DMS79 treated with DMSO at 0.1 percent for 48 hours (cell line): ENCODE data around the gene ZNF175.

Experiments
- DNase-seq: peaks from one replicate; lab custom pipeline; 2025; lab: John Stamatoyannopoulos, UW

ZNF175 gene

DNA sequence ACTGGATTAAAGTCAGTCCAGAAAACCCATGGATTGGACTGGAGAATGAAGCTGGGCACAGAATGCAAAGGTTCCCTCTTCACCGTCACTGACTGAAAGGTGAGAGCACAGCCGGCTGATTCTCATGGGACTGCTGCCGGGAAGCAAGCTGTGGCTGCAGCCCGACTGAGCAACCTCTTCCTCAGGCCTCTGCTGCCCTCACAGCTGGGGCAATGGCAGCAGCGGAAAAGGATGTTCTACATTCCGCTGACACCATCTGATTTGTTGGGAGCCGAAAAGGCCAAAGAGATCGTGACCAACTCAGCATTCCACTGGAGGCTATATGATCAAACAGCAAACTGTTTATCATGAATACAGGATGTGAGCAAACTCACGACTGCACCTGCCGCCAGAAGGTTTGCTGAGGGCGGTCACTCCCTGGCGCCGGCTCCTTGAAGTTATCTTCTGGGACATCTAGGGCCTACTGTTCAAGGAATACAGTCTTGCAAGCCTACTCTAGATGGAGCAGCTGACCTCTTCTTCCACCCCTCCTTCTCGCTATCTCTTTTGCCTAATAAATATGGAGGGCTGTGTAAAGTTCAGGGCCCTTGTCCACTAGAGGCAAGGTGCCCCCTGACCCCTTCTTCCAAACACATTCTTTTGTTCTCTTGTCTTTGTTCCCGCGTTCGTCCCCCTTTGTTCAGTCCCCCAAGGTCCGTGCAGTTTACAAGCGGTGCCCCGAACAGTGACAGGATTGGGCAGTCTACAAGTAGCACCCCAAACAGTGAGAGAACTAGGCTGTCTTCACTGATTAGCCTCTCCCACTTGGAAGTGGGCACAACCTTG, 20.0 kb upstream of the ZNF175 start:
- DNase-seq: no peak

GRCh38 chr19:51551673-51552432, 19.2 kb upstream of the ZNF175 start:
- no peak for DNase-seq

GRCh38 chr19:51552608-51552995, 18.5 kb upstream of the ZNF175 start:
- no peak for DNase-seq

DNA sequence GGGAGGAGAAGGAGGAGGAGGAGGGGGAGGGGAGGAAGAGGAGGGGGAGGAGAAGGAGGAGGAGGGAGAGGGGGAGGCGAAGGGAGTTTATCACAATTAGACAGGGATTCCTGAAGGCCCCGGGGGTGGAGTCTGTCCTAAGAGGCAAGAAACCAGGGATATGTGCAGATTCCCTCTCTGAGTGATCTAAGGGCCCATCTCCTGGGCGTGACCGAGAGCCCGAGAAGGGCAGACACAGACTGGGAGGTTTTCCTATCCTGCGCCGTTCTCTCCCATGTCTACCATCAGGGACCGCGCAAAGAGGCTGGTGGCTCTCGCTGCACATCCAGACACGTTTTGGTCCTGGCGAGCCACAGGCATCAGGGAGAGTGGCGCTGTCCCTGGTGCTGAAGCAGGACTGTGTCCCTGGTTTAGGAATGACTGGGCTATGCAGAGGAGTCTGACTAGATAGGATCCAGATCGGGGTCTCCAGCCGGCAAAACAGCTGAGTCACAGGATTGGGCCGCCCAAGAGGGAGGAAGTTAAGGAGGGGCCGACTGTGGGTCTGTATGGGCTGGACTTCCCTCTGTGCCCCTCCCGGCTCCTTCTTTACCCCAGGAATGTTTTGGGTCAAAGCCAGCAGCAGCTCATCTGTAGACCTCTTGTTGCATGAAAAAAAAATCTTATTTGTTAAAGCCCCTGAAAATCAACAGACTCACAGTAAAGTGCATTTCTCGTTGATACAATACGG, 17.9 kb upstream of the ZNF175 start:
- DNase-seq: no peak

GRCh38 chr19:51559240-51559639, 11.8 kb upstream of the ZNF175 start:
- DNase-seq: no peak

DNA sequence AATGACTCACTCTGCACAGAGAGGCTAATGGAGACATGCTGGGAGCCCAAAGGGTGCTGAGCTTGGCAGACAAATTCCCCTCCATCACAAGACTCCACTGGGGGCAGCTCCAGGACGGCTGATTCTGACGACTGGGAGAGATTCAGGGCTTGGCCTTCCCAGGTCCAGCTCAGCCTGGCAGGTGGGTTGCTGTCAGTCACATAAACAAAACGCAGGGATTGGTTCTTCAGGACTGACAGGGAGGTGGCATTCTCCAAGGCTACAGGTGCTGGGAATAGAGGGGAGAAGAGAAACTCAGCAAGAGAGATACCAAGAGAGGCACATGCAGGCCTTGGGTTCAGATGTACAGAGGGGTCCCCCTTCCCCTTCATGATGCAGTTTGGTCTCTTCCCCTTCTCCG, 10.7 kb upstream of the ZNF175 start:
- no peak for DNase-seq

DNA sequence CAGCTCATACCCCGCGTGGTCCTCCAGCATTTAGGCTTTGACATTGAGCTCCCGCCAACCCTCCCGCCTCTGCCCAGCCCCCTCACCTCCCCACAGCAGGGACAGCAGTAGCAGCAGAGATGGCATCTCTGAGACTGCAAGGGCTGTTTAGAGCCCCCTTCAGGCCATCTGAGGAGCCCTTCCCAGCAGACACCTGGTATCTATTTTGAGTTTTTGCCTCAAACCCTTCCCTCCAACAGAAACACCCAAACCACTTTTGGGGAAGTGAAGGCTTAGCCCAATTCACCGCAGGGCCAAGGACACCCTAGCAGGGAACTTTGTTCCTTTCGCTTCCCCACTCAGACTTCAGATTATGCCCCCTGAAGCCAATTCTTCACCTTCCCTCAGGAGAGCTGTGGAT, 6.3 kb upstream of the ZNF175 start:
- no peak for DNase-seq

DNA sequence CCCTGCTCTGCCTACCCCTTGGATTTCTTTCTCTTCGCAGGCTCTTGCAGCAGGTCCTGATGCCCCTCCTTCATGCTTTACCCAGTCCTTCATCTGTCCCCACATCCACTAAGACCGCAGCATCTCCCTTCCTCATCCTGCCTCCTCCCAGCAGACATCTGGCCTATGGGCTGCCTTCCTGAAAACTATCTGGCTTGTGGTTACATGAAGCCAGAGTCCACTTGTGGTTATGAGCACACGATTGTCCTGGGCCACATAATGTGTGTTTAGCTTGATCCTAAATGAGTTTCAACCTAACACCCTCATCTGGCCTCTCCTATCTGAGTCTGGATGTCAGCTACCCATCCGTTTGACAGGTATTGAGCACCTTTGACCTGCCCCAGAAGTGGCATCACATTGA, 5.5 kb upstream of the ZNF175 start:
- no peak for DNase-seq

GRCh38 chr19:51566489-51567100, 4.5 kb upstream of the ZNF175 start:
- no peak for DNase-seq

DNA sequence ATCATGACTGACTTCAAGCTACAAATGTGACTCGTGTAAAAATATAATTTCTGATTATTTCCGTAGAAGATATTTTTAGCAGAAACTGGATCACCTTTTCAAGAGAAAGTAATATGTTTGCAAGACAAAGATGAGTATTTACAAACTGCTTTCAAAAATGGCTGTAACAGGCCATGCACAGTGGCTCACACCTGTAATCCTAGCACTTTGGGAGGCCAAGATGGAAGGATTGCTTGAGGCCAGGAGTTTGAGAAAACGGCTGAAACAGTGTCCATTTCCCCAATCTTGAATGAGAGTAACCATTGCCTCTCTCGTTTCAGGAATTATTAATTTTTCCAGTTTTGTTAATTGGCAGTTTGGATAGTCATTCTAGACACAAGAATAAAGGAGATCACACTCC, 3.5 kb upstream of the ZNF175 start:
- DNase-seq: no peak

GRCh38 chr19:51568456-51568855, 2.6 kb upstream of the ZNF175 start:
- DNase-seq: no peak

DNA sequence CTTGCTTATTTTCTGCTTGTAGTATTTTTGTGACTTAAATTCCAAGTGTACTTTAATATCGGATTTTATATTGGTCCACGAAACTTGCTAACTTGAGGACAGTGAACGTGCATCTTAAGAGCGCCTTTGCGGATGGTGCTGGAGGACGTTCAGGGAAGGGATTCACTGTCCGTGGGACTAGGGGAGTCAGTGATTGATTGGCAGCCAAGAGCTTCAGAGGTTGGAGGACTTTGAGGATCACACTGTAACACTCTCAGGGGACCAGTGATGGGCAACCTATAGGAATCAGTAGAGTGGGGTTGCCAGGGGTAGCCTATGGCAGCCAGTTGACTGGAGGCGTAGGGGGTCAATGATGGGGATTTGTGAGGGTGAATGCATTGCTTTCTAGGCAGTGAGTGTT, 516 bp downstream of the ZNF175 start:
- DNase-seq: no peak

GRCh38 chr19:51572410-51572809, 1.3 kb downstream of the ZNF175 start:
- DNase-seq: no peak

GRCh38 chr19:51572908-51573307, 1.8 kb downstream of the ZNF175 start:
- no peak for DNase-seq

- no peak for DNase-seq
These were observed 2.2 kb downstream of the ZNF175 start for GRCh38 chr19:51573331-51573730.

DNA sequence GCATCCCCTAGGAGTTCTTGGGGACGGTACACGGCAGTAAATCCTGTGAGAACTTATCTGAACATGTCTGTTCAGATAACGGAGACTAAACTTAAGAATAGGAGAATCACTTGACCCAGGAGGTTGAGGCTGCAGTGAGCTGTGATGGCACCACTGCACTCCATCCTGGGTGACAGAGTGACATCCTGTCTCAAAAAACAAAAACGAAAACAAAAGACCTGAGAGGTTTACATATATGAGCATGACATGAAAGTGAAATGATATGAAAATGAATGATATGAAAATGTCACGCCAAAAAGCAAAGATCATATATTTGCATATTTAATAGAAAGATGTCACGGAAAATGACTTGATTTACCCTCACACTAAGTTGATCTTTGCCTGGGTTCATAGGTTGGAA, 5.8 kb downstream of the ZNF175 start:
- no peak for DNase-seq

DNA sequence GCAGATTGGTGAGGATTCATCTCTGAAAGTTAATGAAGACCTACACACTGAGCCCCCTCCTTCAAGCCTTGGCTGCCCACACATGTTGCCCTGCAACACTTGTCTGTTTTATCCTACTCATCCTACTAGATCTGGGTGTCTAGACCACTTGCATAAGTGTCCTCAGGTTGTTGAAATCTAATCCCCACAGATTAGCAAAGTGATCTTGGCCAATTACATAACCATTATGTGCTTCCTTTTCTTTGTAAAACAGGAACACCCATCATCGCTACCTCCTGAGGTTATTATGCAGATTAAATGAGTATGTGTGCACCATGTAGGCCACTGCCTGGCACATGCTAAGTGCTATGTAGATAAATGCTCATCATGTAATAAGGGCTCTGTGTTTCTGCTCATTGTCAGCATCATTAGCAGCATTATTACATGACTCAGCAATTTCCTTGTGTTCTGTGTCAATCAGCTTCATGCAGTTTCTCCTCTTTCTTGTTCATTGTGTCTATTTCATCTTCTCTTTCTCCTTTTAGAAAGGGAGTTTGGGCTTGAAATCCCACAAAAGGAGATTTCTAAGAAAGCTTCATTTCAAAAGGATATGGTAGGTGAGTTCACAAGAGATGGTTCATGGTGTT, 15.1 kb downstream of the ZNF175 start:
- no peak for DNase-seq

GRCh38 chr19:51586799-51587198, 15.7 kb downstream of the ZNF175 start:
- DNase-seq: no peak

- DNase-seq: no peak
These were observed 16.4 kb downstream of the ZNF175 start for GRCh38 chr19:51587264-51588191.

- DNase-seq: no peak
These were observed 18.4 kb downstream of the ZNF175 start for GRCh38 chr19:51589511-51589910.

DNA sequence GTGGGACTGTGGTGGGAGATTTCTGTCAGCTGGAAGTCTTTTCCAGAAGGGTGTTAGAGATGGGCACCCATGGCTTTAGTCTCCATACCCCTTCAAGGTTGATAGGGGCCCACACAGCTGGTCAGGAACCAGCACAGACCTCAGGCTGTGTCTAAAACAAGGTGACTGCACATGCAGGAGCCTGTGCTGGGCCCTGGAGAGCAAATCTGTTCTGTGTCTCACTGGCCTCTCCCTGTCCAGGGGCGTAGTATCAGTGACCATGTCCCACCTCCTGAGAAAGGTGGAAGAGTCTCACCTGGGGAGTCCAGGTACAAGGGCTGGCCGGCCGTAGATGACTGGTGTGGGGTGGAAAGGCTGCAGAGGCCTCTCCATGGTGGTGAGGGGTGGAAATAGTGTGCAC, 19.4 kb downstream of the ZNF175 start:
- no peak for DNase-seq
